PFSK-1 (cell line): ENCODE data around the gene SLC43A3.

ENCODE experiments used
- FOXP2 ChIP-seq: optimal IDR thresholded peaks from 2 replicates; pipeline ENCODE3; 2011; ENCODE audit warnings: borderline replicate concordance, control low read depth, inconsistent platforms; ENCODE audit not compliant: insufficient read depth; ENCODE audit errors: extremely low read length, extremely low read depth
- POLR2AphosphoS5 ChIP-seq: IDR thresholded peaks from 2 replicates; pipeline ENCODE4 v1.6.1; 2012; ENCODE audit warnings: low read depth, mild to moderate bottlenecking, control low read depth, low read length, moderate library complexity
- SIN3A ChIP-seq: IDR thresholded peaks from 2 replicates; pipeline ENCODE4 v1.6.1; 2012; ENCODE audit warnings: mild to moderate bottlenecking, low read length, moderate library complexity, borderline replicate concordance; ENCODE audit not compliant: insufficient read depth
- TAF1 ChIP-seq: IDR thresholded peaks from 2 replicates; pipeline ENCODE4 v1.6.1; 2012; ENCODE audit warnings: low read length, control low read depth, borderline replicate concordance; ENCODE audit not compliant: insufficient read depth
- TF ChIP-seq, protein P1 (sequence below), 2 experiments: IDR thresholded peaks; 2 replicates each; pipeline versions ENCODE4 v1.6.1 to v1.8.0; 2011 to 2012; ENCODE audit warnings: low read depth in 2 of 2, low read length in 2 of 2, control low read depth in 1 of 2, inconsistent platforms in 1 of 2, mild to moderate bottlenecking in 1 of 2, moderate library complexity in 1 of 2; ENCODE audit not compliant: insufficient read depth in 1 of 2

DNA sequence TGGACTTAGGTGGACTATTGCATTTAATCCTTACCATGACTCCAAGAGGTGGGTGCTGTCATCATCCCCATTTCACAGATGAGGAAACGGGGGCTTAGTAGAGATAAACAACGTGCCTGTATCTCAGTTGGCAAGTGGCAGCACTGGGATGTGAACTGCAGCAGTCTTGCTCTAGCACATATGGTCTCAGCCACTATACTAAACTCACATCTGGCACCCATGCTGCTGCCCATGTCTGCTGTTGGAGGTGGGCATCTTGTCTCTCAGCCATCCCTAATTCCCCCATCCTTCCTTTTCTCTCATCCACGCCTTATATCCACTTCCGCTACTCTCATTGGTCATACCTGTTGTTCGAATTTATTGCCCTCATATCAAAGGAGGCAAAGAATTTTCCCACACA is 49.8 kb downstream of the SLC43A3 start:
- TF ChIP-seq POLR2AphosphoS5 (no peak), TAF1 (no peak), SIN3A (no peak), FOXP2 (no peak)
- TF ChIP-seq, protein P1, sequence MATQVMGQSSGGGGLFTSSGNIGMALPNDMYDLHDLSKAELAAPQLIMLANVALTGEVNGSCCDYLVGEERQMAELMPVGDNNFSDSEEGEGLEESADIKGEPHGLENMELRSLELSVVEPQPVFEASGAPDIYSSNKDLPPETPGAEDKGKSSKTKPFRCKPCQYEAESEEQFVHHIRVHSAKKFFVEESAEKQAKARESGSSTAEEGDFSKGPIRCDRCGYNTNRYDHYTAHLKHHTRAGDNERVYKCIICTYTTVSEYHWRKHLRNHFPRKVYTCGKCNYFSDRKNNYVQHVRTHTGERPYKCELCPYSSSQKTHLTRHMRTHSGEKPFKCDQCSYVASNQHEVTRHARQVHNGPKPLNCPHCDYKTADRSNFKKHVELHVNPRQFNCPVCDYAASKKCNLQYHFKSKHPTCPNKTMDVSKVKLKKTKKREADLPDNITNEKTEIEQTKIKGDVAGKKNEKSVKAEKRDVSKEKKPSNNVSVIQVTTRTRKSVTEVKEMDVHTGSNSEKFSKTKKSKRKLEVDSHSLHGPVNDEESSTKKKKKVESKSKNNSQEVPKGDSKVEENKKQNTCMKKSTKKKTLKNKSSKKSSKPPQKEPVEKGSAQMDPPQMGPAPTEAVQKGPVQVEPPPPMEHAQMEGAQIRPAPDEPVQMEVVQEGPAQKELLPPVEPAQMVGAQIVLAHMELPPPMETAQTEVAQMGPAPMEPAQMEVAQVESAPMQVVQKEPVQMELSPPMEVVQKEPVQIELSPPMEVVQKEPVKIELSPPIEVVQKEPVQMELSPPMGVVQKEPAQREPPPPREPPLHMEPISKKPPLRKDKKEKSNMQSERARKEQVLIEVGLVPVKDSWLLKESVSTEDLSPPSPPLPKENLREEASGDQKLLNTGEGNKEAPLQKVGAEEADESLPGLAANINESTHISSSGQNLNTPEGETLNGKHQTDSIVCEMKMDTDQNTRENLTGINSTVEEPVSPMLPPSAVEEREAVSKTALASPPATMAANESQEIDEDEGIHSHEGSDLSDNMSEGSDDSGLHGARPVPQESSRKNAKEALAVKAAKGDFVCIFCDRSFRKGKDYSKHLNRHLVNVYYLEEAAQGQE (IDR thresholded peaks at IDR 0.05; ENCODE audit: insufficient read depth in 1 of 2, low read depth in 2 of 2, low read length in 2 of 2): no peak
